Stimulated activated CD4-positive, alpha-beta T cell treated with anti-CD3 and anti-CD28 coated beads, Interleukin-1b, Interleukin-23, amount 100 ng/mL, for 48 hours (primary cell): Measurements from ENCODE around the gene NEB.
"Not testable (repeated sequence)": the region's sequence is repeated elsewhere in the genome, so short reads cannot be mapped to it uniquely, and the experiment has no call there.

Experiments used
- DNase-seq: peaks from one replicate; pipeline ENCODE4 v3.0.0-alpha.2; 2020

The NEB gene

GRCh38 chr2:151760139-151760650 is 25.9 kb upstream of the NEB start:
- DNase-seq = no peak

- no peak for DNase-seq
These were observed 24.5 kb upstream of the NEB start for GRCh38 chr2:151758744-151759143.

GRCh38 chr2:151757861-151758260 is 23.6 kb upstream of the NEB start:
- no peak for DNase-seq

- no peak for DNase-seq
These were observed 22.5 kb upstream of the NEB start for GRCh38 chr2:151756820-151757219.

- DNase-seq = no peak
These were observed 20.1 kb upstream of the NEB start for GRCh38 chr2:151754253-151754897.

- no peak for DNase-seq
These were observed 19.3 kb upstream of the NEB start for GRCh38 chr2:151753540-151753939.

GRCh38 chr2:151745261-151745660 is 11.0 kb upstream of the NEB start:
- DNase-seq = not testable (repeated sequence)

- no peak for DNase-seq
These were observed 3.9 kb downstream of the NEB start for GRCh38 chr2:151730262-151730975.

GRCh38 chr2:151729837-151730236 is 4.4 kb downstream of the NEB start:
- DNase-seq = no peak

- DNase-seq = no peak
These were observed 4.9 kb downstream of the NEB start for GRCh38 chr2:151729415-151729811.

GRCh38 chr2:151728804-151729414 is 5.4 kb downstream of the NEB start:
- no peak for DNase-seq

GRCh38 chr2:151727593-151728552 is 6.4 kb downstream of the NEB start:
- no peak for DNase-seq

GRCh38 chr2:151721161-151721560 is 13.1 kb downstream of the NEB start:
- no peak for DNase-seq

GRCh38 chr2:151720521-151720920 is 13.8 kb downstream of the NEB start:
- DNase-seq = no peak

GRCh38 chr2:151718796-151719195 is 15.5 kb downstream of the NEB start:
- no peak for DNase-seq

- DNase-seq = no peak
These were observed 16.0 kb downstream of the NEB start for GRCh38 chr2:151718247-151718646.

GRCh38 chr2:151716721-151717120 is 17.6 kb downstream of the NEB start:
- no peak for DNase-seq

GRCh38 chr2:151713291-151713903 is 20.9 kb downstream of the NEB start:
- DNase-seq = no peak

GRCh38 chr2:151711025-151711424 is 23.3 kb downstream of the NEB start:
- DNase-seq = no peak

GRCh38 chr2:151708788-151709187 is 25.5 kb downstream of the NEB start:
- no peak for DNase-seq

- DNase-seq = no peak
These were observed 26.4 kb downstream of the NEB start for GRCh38 chr2:151707857-151708256.

- DNase-seq = not testable (repeated sequence)
These were observed 29.8 kb downstream of the NEB start for GRCh38 chr2:151704480-151704961.
